Tongue (tissue), 2 donors: ENCODE results near the gene CD247. TPM values are rescaled to one million over a fixed set of nuclear protein-coding genes. Genes with fewer than 3 reads are reported as not detected.
A peak's percentile ranks its signal among the peaks of the same experiment; 100 is the strongest.

Experiments
- DNase-seq: peaks from one replicate; pipeline ENCODE4 v3.0.0-alpha.2; 2015
- total RNA-seq: library from RNA; depleted of rRNA; stranded (reverse); fragments of >200 nt; gene quantifications from one replicate; pipeline ENCODE4 v1.2.3, GENCODE V29; 2014

CD247 gene
- total RNA-seq, 1 donor from 2014 or later = 0.41 TPM

DNA sequence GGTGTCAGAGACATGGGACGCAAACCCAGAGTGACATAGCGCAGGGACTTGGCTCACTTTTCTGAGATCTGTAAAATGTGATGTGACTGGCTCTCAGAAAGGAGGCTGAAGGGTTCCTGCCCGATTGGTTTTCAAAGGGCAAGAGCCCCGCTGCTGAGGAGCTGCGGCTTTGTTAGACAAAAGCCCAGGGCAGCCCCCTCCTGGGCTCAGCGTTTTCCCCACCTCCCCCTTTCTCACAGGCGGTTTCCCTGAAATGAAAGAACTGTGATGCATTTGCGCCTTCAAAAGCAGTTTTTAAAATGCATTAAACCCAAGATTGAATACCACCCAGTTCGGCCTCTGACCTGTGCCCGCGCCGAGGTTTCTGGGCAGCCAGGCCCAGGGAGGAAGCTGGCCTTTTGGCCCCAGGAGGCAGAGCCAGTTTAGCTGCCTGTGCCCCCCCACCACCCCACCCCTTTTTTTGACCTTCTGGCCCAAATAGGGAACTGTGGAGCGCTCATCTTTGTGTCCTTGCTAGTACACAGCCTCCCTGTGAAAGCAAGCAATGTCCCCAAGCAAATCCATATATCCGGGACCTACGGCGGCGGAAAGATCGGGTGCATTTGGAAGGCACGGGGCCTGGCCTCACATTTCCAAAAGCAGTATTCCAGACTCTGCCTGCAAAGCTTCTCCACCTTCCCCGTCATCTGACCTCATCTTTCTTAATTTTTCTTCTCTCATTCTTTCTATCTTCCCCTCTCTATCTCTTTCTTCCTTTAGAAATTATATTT, 28.6 kb downstream of the CD247 start:
- DNase-seq = no peak

DNA sequence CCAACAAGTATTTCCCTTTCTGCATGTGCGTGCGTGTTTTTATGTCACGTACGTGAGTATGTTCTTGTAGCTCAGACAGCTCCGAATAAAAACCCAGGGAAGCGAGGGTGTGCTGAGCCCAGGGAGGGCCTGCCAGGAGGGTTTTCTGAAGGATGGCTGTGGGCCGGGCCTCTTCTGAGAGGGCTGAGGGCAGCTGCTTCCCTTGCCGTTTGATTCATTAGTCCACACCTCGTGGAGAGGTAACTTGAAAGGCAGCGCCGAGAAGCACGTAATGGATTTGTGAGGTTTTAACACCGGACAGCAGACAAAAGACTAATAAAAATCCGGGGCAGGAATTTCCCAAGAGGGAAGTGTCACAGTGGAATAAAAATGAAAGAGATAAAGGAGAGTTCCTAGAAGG, 29.5 kb downstream of the CD247 start:
- DNase-seq = no peak

DNA sequence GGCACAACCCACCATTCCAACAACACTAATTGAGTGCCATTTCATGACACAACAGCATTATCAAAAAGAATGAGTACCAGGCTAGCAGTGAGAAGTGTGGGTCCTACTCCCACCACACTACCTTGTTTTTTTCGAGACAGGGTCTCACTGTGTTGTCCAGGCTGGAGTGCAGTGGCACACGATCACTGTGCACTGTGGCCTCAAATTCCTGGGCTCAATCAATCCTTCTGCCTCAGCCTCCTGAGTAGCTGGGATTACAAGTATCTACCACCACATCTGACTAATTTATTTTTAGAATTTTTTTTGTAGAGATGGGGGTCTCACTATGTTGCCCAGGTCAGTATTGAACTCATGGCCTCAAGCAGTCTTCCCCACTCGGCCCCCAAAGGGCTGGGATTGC, 30.7 kb downstream of the CD247 start:
- DNase-seq = no peak

DNA sequence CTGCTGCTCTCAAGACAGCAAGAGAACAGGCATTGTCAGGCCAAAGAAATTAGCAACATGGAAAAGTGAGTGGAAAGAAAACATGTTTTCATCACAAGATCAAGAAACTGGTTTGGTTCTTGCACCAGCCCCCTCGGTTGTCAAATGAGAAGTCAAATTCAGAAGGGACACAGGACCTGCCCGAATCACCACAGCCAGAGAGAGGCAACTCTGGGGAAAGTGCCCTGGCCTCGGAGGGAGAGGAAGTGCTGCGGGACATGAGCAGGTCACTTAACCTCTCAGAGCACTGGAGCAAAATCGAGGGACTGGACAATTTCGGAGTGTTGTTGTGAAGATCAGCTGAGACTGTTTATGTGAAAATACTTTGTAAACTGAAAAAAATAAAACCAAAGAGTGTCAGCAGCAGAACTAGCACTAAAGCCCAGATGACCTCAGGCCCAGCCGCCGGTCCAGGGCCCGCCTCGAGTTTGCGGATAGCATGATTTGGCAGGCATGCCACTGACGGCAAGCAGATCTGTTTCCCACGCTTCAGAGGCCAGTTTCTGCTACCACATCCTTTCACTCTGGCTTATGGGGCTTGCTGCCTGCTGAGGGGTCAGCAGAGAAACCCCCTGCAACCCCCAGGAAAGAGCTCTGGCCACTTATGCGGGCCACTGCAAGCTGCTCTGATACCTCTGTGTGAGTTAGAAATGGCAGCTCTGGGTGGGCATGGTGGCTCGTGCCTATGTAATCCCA, 32.1 kb downstream of the CD247 start:
- DNase-seq = no peak

DNA sequence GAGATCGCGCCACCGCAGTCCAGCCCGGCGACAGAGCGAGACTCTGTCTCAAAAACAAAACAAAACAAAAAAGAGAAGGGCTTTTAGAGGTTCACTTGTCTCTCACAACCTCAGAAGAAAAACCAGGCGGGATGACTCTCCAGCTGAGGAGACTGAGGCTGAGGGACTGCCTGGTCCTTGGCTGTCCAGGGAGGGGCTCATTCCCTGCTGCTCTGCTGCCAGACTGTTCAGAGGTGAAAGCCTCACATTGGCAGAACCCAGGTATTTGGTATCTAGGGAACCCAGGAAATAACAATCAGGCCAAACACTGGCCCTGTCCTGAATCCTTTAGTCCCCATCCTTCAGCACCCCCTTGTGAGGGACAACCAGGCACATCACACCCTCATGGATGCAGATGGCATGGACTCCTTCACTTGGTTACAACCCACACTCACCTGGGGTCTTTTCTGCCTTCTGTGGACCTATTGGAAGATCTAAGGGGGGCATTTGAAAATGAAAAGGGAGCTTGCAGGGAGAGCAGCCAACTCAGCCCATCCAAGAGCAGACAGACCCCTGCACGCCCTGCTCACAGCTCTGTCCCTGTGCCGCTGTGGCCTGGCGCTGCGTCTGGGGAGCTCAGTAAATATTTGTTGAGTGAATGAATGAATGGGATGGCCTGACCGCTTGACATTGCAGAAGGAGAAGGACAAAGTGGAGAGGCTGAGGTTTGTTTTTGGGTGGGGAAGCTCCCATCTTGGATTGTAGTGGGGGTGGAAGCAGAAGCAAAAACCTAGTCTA, 33.4 kb downstream of the CD247 start:
- DNase-seq = no peak

DNA sequence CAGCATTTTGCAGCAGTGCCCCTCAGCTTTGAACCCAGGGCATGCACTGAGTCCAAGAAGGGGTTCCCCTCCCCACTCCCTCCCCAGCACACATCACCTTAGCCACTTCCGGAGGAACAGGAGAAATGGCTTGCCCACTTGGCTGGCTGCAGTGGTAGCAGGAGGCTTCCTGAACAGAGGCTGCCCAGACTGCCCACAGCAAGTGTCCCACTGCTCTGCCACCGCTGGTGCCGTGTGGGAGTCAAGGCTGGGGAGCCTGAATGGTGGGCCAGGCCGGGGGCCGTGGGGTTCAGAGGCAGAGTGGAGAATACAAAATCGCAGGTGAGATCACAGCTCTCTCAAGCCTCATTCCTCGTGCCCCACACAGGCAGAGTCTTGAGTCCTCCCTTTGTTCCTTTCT, 34.5 kb downstream of the CD247 start:
- DNase-seq = no peak

DNA sequence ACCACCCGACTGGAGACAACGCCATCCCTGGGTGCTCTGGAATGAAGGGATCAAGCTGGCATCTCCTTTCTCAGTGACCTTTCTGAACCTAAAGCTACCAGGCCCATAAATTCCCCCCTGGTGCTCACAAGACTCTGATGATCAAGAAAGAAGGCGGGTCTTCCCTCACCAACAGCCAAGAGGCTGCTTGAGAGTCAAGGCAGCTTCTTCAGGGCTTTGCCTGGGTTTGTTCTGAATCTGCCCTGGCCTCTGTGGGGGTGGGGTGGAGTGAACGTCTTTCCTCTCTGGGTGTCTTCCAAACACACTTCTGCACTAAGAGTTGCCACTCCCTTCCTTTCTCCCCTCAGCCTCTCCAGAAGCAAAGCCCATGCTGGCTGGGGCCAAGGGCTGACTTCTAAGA, 36.1 kb downstream of the CD247 start:
- DNase-seq = no peak

DNA sequence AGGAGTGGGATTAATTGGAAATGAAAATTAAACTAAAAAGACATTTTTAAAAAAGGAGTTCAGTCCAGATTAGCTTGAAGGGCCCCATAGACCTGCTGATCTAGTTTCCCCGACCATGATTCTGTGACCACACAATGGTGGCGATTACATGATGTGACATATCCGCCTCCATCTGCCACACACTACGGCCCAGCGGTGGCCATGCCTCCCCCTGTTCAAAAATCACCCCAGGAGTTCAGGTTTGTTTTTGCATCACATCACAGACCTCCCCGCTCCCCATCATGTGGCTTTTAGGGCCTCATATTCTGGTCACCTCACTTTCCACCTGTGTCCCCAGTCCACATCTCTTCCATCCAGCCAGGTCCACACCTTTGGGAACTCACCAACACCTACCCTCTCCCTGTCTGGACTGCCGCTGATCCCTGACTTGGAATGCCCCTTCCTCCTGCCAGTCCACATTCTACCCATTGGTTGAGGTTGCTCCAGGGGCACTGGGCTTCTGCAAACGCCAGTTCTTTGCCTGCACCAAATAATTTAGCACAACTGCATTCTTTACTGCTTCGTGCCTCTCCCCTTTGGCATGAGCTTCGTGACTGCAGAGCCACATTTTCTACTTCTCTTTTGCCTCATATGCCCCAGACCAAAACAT, 38.9 kb downstream of the CD247 start:
- no peak for DNase-seq

DNA sequence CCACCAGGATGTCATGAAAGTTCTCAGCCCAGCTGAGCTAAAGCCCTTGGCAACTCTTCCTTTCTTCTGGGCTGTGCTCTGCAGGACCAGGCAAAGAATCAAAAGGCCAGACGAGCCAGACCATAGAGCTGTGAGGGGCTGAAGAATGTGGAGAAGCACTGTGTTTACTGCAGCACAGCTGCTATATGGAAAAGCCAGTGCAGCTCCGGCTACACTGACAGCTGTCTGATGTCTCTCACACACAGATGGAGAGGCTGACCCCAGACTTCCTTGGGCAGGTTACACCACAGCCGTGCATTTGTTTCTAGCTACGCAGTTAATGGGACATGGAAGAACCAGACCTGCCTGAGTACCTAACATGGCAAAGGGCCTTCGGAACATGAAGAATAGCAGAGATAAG, 40.3 kb downstream of the CD247 start:
- peak; percentile 79 for DNase-seq

DNA sequence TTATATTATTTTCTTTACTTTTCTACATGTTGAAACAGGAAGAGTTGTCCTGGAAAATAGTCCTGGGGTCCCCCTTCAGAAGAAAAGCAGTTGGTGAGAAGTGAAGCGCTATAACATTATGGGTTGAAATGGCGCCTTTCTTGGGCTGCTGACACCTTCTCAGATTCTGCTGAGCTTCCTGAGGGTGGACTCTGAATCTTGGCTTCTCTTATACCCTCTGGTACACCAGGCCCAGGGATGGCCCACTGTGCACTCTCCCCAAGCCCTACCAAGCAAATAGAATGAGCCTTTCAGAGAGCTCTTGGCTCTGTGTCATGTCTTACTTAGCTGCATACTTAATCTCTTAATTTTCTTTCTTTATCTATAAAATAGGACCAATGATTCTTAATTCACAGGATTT, 42.3 kb downstream of the CD247 start:
- no peak for DNase-seq

DNA sequence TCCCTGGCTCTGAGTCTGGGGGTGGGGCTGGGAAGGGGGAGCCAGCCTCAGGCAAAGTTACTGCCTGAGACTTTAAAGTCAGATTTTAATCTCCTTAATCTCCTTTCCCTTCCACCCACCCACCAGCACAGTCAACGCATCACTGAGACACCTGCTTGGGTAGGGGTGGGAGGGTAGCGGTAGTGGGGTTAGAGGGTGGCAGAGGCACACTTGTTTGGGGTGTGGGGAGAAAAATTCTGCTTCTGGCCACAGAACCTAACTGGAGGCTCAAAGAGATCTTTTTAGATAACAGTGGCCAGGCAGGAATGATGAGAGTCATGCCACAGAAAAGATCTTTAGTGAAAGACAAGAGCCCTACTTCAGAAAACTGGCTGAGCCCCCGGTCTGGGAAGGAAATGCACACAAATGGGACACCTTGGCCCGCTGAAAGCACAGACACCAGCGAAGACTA, 44.1 kb downstream of the CD247 start:
- DNase-seq = no peak

DNA sequence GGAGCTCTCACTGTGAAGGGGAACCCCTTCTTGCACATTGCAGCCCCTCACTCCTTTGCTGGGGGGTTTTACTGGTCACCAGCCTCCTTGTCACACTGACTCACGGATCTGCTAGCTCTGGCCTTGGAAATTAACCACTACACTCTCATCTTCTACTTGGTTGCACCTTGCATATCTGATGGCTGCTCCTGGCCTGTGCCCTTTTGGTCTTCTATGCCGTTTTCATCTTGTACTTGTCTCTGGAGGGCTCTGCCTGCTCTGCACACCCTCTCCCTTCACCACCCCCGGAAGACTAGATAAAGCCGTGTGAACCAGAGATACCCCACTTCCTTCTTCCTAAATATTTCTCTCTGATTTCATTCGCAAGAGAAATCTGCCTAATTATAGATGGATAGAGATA, 44.6 kb downstream of the CD247 start:
- DNase-seq = no peak

DNA sequence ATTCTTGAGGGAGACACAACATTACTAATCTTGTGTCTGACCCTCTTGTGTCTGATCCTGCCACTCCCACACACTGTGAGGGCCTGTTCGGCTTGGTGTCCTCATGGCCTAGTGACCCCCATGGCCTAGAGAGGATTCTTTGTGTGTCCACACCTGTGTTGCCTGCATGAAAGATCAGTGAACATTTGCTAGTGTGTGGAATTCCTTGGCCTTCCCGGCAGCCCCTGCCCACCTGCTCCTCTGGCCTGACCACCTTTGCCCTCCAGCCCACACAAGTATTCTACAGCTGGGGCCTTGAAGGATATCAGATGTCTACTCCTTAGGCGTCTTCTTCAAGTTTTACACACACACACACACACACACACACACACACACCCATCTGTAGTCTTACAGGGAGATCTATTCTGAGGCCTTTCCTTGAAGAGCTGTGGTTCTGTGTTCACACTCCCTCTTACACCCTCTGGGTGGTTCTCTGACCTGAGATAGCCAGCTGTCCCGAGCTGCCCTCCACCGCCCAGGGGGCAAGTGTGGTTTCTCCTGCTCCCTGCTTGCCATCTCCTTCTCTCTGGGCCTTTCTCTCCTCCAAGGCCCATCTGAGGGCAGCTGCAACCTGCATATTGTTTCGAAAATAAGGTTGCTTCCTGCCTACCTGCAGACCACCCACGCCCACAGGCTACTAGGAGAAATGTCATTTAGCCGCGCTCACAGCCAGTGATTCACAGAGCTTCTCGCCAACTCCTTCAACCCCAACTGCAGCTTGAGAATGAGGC, 45.4 kb downstream of the CD247 start:
- no peak for DNase-seq

DNA sequence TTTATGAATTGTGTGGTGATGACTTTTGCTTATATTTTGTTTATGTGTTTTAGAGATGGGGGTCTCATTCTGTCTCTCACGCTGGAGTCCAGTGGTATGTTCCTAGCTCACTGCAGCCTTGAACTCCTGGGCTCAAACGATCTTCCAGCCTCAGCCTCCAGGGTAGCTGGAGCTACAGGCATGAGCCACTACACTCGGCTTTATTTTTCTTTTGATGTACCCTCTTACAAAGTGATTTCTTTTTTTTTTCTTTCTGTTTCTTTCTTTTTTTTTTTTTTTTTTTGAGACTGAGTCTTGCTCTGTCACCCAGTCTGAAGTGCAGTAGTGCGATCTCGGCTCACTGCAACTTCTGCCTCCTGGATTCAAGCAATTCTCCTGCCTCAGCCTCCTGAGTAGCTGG, 46.8 kb downstream of the CD247 start:
- no peak for DNase-seq

DNA sequence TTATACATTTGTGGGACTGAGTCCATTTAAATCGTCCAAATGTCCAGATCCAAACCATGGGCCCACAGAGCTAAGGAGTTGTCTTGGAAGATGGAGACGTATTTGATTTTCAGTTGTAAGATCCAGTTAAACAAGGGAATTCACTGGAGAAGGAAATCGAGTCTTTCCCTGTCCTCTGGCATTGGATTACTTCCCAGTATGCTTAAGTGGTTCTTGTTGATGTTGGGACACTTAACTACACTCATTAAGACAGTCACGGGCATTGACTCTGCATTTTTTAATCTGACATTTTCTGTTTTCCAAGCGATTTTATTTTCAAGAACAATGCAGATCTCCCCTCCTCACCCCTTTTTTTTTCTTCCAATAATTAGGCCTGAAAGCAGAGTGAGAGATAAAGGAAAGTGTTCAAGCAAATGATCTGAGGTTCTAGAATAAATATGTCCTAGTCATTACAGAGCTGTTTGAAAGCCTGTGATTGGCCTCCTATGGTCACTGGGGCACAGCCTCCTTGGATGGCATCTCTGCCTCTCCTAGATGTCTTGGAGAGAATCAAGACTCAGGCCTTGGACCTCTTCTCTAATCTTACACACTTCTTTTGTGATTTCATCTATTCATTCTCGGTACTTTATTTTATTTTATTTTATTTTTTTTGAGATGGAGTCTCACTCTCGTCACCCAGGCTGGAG, 48.9 kb downstream of the CD247 start:
- no peak for DNase-seq

DNA sequence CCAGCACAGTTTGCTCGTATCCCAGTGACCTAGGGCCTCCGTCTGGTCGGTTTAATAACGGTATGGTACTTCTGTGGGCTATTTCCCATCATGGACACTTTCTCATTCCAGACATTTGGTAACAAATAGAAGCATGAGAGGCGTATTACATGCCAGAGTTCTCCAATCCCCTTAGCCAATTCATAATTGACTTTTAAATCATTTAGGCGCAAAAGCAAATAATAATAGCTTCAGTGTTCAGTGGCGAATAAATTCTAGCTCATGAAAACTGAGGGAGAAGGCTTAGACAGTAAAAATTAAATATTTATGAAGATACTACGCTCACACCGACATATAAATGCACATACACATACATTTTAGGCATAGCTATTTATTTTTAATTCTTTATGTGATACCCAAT, 50.6 kb downstream of the CD247 start:
- no peak for DNase-seq

DNA sequence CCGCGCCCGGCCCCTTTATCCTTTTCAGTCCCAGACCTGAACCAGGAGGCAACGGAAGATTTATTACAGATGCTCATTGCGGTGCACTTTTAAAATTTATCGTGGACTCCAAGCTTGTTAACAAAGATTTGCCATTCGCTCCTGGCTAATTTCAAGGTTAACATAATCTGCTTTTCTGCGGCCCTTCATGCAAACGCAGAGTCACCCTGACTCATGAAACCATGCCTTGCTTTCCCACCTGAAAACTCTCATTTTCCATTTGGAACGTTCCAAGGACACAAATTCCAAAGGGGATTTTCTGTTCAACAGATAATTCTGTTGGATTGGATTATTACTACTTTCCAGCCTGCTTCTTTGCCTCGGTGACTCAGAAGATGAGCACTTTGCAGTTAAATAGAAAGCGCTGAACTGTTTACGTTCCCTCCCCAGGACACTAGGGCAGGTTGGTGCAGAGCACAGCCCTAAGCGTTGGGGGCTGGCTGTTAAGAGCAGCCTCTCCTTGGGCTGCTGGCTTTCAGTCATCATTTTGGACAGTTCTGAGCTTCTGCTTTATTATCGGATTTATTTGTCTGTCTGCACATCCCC, 51.1 kb downstream of the CD247 start:
- no peak for DNase-seq

DNA sequence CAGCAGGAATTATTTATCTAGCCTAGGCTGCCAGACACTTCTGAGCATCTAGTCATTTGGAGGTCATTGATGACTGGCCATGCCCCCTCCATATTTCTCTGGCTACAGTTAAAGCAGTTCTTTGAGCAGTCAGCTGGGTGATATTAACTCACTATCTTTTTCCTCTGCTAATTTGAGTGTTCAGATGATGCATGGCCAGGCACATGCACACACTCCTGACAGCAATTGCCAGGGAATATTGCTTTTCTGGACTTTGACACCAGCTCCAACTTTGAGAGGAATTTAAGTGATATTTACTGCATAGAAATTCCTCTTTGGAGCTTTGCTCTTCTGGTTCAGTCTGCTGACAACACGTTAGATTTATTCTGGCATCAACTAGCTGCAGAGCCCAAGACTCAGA, 52.6 kb downstream of the CD247 start:
- no peak for DNase-seq

DNA sequence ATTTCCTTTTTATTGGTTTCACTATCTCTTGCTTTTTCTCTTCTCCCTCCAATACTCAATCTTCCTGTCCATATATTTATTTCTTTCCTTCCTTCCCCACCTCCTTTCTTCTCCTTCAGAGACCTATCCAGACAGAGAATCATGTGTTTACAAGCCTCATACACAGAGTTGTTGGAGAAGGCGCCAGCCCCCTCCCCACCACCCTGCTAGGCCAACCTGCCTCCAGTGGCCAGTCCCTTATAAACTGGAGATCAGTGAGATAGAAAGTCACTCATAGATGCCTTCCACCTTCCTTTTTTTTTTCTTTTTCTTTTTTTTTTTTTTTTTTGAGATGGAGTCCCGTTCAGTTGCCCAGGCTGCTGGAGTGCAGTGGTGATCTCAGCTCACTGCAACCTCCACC, 53.3 kb downstream of the CD247 start:
- no peak for DNase-seq

DNA sequence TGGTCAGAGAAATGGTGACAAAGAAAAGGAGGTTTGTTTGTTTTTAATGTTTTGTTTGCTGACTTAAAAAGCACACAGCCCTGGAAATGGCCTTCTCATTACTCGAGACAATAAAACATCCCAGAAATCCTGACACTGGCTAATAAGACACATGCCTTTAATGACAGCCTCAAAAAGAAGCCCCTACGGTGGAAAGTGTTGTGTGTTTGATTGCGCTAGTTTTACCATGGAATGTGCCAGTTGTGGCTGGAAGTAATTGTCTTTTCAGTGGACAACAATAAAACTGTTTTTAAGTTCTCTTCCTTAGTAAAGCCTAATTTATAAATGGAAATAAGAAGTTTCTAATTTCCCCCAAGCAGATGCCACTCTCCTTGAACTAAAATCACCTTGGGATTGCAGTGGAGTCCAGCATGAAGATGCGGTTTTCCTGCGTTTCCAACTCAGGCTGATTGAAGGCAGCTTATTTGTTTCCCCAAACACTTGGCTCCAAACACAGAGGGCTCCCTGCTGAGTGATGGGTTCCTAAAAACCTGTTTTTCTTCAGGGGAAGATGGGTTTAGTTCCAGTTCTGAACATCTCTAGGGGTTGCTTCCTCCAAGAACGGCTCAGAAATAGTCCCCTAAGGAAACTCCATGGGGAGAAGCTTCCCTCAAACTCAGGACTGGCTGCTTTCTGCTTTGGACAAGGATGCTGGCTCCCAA, 54.3 kb downstream of the CD247 start:
- DNase-seq = no peak
